Measurements from ENCODE around the gene AMDHD2.

DNA sequence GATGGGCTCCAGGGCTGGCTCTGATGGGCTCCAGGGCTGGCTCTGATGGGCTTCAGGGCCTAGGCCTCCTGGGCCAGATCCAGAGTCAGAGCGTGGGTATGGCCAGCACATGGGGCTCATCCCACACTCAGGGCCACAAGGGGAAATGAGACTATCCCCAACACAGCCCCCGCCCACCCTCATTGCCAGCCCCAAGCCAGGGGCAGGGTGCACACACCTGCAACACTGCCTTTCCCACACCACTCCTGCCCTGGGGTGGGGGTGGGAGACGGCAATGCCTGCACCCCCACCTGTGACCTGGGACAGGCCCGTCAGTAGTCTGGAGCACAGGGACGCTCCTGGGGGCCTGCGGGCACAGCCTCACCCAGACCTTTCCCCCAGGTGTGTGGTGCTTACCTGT, 20.7 kb upstream of the AMDHD2 start:
- TF ChIP-seq CTCF (conservative IDR thresholded peaks at IDR 0.05 in 1 of 2, IDR thresholded peaks at IDR 0.05 in 1 of 2; ENCODE audit: extremely low read depth in 1 of 2, insufficient read depth in 1 of 2, low read depth in 1 of 2, low read length in 2 of 2) (no peak), EZH2 (IDR thresholded peaks at IDR 0.05; ENCODE audit: borderline replicate concordance, low read length) (no peak)

All from mammary epithelial cell (primary cell).